SIG-M5 treated with dmso at 0.1 percent for 504 hours (cell line): Measurements from ENCODE around the gene JAG1.

ENCODE experiments used
- DNase-seq: peaks from one replicate; lab custom pipeline; 2025; ENCODE audit not compliant: unreplicated experiment; lab: John Stamatoyannopoulos, UW

The JAG1 gene

DNA sequence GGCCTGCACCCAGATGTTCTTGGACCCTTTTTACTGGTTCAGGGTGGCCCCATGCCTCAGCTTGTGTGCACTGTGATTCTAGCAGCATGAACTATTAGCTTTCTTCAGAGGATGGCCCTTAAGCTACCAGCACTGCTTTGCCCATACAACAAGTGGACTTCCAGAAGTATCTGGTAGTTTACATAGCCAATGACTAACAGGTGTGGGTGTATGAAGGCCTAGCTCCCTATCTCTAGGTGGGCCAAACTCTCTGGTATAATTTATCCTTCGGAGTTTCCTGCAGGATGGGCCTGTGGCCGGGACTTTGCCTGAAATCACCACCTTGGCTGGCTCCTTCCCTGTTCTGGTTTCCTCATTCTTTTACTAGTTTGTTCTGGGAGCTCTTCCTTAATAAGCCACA, 26.1 kb upstream of the JAG1 start:
- no peak for DNase-seq

DNA sequence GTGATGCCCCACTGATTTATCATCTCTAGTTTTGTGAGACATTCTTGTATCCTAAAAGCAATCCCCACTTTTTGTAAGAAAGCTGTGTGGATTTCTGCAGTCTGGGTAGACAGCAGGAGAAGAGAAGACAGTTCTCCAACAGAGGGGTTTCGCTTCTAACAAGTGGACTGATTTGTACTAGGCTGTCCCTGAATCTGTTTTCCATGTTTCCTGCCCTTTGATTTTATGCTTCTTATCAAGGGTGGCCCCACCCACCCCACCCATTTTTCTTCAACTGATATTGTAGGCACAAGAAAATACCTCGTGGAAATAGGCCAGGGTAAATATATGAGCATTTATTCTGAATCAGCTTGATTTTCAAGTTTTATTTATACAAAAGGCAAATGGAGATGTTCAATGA, 25.7 kb upstream of the JAG1 start:
- DNase-seq: no peak

DNA sequence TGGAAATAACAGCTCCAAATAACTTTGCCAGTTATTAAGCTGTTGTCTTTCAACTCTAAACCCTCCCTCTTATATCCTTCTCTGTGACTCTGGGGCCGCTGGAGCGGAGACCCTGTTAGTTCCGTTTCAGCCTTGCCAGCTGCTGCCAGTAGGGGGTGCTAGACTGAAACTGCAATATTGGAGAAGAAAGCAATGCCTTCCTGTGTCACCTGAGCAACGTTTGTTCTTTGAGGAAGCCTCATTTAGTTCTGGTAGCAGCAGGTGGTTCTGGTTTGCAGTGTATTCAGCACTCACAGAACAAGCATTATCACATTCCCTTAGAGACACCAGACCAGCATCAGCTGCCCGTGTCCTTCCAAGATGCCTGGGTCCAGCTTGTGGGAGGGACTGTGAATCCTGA, 22.9 kb upstream of the JAG1 start:
- DNase-seq: no peak

DNA sequence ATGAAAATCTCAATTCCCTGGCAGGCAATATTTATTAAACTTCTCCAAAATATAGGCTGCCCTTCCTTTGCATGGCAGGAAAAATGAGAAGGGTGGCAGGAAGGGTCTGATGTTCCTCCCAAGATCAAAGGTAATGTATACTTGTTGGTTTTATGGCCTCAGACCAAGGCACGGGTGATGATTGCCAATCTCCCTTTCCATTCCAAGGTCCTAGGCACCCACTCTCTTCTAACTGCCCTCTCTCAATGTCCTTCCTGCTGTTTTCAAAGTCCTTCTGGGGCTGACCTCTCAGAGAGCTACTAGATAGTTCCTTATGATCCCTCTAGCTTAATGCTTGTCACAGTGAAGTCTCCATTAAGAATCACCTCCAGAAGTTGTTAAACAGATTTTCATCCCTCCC, 15.6 kb upstream of the JAG1 start:
- DNase-seq: no peak

DNA sequence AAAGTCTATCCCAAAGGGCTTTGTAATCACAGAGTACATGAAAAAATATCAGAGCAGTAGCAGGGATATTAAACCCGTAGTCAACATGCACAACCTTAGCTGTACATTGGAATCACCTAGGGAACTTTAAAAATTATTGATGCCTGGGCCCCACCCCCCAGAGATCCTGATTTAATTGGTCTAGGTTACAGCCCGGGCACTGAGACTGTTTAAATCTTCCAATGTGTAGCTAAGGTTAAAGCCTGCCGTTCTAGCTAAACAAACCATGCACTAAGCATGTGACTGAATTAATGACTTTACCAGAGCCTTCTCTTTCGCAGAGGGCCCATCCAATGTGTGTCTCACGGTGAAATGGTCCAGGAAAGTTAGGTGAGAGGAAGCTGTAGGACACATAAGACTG, 14.1 kb upstream of the JAG1 start:
- DNase-seq: no peak

DNA sequence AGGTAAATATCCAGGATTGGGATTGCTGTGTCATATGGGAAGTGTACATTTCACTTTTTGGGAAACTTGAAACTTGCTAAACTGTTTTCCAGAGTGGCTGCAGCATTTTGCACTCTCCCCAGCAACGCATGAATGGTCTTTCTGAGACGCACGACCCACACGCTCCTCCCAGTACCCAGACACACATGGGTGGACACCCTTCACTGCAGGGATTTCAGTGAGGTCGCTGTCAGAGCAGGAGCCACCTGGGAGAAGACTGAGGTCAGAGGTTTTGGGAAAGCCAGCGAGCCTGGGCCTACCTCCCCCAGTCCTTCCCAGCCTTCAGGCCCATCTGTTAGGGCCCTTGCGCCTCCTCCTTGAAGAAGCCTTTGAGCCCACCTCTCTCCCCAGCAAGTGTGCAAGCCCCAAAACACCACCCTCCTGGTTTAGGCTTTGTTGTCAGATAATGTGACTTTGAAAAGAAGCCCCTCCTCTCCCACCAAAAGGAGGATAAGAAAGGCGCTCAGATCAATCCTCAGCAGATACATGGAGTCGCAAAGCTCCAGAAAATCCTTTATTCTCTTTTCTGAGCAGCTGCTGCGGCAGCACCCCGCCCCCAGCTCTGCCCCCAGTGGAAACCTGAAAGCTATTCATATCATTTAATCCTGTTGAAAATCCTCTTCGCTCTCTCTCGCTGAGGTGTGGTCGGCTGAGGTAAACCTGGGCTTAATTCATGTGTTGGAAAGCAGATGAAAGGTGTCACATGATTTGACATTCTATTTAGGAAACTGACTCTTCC, 12.7 kb upstream of the JAG1 start:
- DNase-seq: no peak

DNA sequence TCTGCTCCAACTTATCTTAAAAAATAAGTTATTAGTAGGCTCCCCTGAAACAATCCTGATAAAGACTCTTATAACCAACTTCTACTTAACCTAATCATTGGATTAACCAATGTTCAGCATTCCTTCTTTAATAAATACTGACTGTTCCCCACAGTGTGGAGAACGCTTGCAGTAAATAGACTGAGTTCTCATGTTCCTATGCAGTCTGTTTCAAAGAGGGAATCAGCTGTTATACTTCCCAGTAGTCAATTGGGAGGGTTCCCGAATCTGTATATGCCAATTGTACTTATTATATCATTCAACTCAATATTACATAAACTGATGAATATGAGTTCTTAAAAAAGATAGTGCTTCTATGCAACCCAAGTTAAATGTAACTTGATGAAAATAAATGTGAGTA, 9.7 kb upstream of the JAG1 start:
- no peak for DNase-seq

DNA sequence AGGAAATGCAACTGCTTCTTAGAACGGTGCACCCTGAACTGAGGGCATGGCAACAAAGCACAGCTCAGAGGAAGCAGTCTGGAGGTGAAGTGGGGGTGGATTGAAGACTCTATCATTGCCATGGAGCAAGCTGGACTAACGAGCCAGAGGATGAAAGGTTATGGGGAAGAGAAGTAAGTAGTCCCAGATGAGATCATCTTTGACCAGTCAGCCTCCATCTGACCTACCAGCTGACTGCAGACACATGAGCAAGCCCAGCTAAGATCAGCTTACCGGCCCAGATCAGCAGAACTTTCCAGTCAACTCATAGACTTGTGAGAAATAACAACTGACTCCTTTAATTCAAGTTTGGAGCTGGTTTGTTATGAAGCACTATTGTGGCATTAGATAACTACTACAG, 9.1 kb upstream of the JAG1 start:
- DNase-seq: no peak

DNA sequence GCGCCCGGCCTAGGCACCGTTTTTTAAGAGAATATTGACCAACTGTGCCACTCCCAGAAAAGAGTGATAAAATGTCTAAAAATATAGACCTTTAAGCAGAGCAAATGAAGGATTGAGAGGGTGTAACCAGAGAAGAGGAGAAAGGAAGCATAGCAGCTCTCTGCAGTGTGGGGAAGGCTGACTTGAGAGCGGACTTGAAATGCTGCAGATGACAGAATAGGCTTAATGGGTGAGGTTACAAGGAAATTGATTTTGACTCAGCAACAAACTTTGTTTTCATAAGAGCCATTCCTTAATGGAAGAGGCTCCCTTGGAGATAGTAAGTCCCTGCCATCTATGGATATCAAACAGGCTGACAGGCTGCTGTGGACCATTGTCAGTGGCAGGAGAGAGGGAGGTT, 7.7 kb upstream of the JAG1 start:
- DNase-seq: no peak

DNA sequence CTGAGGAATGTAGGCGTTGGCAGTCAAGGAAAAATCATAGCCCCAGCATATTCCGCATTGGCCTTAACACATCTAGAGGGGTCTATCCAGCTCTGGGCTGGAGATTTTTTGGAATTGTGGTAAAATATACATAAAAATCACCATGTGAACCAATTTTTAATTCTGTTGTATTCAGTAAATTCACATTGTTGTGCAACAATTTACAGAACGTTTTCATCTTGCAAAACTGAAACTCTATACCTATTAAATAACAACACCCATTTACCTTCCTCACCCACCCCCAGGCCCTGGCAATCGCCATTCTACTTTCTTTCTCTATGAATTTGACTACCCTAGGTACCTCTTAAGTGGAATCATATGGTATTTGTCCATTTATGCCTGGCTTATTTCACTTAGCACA, 6.8 kb upstream of the JAG1 start:
- no peak for DNase-seq

DNA sequence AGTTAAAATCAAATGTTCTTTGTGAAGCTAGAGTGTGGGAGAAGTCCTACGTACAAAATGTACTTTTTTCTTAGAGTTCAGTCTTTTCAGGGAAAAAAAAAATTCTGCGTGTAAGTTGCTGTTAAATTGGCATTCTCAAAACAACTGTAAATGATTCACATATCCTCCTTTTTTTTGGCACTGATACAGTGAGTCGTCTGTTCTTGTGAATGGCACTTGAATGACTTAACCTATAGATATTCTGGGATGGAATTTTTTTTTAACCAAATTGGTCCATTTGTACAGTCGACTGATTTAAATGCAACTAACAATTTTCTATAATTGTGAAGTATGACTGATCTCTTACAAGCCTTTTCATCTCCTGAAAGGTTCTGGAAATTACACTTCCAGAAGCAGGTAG, 5.5 kb upstream of the JAG1 start:
- no peak for DNase-seq

DNA sequence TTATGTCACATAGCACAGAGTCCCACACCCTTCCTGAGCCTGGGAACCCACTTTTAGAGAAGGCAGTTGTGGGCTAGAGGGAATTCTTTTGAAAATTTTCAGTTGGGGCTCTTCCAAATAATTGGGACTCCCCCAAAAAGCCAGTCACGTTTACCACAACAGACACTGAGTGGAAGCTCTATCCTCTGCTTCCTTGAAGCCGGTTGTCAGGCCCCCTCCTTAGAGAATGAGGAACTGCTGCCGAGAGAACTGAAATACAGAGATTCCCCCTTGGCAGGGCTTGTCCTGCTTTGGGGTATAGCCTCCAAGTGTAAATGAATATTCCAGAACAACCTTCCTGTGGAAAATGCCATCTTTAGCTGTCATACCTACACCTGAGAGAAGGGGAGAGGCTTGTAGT, 2.7 kb upstream of the JAG1 start:
- DNase-seq: no peak

DNA sequence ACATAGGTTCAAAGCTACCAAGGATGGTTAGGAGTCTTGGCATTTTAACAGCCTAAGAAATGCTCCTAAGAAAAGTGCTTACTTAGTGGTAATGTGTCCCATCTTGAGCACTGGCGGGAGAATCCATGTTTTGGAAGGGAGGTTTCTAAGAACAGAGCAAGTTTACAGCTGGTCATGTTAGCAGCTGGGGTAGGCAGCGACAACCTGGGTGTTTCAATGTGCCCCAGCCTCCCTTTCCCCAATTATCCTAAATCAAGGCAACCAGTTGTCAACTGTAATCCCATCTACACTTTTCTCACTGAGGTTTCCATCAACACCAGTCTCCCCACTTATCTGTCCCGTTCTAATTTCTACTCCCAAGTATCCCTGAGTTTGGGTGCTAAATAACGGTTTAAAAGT, 1.6 kb upstream of the JAG1 start:
- no peak for DNase-seq

DNA sequence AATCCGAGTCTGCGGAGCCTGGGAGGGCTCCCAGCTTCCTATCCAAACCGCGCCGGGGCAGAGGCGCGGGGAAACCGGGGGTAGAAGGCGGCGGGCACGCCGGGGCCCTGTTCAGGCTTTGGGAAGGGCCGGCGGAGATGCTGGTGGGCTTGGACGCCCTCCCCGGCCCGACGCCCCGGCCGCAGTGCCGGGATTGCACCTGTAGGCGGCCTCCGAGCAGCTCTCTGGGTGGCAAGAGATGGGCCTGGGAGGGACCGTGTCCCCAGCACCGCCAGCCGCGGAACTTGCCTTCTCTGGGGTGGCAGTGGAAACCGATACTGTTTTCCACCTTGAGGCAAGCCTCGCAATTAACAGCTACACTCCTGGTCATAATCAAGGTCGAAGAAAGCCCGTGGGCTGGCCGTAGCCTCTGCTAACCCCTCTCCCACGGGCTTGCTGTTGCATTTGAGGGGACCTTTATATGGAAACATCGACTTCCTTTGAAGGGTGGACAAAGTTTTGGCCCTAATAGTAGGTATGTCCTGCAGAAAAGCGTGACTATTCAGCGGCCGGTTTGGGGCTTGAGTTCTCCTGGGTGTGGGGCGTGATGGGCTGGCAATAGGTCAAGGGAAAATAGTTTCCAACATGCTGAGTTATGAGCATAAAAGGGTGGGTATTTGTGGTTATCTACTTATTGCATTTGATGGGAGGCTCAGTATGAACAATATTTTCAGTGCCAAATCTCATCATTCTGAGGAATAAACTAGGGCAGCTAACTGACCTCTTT, 1.1 kb upstream of the JAG1 start:
- peak; percentile 56 for DNase-seq

DNA sequence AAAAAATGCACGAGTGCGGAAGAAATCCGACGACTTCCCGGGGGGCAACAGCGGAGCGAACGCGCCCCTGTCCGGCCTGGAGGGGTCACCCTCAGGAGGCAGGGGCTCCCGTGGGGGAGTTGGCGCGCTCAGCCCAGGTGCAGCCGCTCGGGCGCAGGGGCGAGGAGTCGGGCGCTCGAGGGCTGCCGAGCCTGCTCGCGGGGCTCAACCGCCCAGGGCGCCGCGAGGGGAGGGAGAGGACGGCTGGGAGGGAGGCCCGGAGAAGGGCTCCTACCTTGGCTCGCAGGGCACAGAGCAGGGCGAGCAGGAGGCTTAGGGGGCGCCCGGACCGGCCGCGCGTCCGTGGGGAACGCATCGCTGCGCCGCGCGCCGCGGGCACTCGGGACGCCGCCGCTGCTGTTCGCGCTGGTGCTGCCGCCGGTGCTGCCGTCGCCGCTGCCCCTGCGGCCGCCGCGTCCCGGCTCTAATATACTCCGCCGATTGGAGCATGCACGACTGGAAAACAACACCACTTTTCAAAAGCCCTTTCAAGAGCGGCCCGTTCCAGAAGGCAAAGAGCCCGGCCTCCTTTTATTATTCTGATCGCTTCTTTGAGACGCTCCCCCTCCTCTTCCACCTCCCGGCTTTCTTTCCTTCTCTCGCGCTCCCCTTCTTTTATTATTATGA, 490 bp downstream of the JAG1 start:
- DNase-seq: peak; percentile 70

DNA sequence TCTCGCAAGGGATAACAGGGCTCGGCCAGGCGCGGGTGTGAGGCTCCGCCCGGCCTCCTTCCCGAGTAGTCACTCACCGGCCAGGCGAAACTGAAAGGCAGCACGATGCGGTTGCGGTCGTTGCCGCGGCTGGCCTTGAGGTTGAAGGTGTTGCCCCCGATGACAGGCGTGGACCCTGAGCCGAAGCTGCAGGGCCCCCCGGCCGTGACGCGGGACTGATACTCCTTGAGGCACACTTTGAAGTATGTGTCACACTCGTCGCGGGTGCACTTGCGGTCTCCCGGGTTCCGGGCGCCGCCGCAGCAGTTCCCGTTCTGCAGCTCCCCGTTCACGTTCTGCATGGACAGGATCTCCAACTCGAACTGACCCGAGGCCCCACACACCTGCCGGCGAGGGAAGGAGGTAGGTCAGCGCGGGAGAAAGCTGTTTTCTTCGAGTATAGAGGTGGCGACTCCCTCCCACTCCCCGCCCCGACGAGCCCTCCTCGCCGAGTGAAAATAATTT, 1.1 kb downstream of the JAG1 start:
- DNase-seq: peak; percentile 50

DNA sequence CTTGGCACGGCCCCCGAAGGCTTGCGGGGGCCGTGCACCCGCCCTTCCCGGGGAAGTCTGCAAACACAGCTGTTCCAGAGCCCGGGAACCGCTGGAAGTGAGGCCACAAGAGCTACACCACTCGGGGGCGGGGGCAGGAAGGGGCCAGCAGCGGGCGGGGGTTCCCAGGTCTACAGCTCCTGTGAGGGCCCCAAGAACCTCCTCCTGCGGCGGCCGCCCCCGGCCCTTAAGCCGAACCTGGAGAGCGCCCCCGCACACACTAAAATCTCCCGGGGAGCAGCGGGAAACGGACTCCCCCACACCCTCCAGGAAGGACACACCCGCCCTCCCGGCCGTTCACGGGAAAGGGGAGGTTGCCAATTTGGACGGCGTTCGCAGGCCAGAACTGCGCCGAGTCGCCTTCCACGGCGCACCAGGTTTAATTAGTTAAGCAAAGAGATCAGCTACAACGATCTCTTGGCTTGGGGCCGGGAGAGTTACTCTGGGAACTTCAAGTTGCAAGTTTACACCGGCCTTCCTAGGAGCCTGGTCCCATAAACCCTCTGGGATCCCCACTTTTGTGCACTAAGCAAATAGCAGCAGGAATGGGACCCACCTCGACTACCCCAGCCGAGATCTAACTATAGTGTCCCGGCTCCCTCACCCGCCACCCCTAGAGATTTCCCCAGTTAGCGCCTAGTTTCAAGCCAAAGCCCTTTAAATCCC, 1.7 kb downstream of the JAG1 start:
- peak; percentile 40 for DNase-seq

DNA sequence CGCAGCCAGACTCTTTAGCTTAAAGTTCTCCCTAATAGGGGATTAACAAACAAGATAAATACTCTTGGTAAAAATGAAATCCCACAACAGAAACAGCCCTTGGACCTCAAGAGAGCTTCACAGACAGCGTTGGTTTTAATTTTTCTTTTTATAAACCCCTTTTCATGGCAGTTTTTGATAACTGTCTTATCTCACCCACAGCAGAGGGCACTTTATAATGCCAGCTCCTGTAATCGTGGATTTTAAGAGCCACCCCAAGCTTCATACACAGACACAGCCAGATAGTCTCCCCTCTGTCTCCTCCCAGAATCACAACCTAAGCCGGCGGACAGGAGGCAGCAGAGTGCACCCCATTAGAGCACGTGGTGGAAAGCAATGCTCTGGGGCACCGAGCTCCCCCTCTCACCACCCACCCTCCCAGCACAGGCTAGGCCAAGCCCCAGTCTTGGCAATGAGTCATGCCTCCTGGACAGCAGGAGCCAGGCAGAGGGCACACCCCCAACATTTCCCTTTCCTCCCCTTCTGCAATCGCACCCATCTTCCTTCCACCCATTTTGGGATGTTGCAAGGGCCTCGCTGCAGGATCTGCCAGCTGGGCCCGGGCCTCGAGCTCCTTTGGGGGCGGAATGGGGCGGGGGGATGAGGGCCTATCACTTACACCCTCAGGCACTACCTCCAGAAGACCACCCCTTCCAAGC, 2.4 kb downstream of the JAG1 start:
- DNase-seq: peak; percentile 93

DNA sequence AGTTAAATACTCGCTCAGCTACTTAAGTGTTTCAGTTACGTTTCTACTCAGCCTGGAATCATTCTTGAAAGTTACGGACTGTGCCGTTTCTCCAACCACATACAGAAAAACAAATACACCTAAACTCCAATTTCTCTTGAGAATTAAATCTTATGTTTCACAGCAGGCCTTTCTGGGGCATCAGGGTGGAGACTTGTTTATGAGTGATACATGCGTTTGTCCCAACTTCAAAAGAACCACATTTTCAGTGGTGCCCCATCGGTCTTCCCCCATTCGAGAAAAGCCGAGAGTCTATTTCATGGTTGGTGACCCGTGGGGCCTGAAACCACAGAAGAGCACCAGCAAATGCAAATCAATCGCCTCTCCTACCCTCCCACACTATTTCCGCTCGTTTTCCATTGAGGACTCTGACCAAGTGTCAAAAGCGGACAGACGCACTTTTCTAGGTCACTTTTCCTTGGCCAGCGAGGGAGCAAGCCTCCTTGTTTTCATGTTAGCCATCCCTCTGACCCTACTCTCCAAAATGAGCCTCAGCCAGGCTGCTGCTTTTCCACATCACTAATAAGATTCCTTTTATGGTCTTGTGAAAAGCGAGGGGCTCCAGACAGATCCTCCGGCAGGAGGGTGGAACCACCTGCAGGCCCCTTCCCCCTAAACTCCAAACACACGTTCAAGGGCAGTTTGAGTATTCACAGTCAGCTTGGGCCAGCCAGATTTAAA, 3.1 kb downstream of the JAG1 start:
- DNase-seq: no peak

DNA sequence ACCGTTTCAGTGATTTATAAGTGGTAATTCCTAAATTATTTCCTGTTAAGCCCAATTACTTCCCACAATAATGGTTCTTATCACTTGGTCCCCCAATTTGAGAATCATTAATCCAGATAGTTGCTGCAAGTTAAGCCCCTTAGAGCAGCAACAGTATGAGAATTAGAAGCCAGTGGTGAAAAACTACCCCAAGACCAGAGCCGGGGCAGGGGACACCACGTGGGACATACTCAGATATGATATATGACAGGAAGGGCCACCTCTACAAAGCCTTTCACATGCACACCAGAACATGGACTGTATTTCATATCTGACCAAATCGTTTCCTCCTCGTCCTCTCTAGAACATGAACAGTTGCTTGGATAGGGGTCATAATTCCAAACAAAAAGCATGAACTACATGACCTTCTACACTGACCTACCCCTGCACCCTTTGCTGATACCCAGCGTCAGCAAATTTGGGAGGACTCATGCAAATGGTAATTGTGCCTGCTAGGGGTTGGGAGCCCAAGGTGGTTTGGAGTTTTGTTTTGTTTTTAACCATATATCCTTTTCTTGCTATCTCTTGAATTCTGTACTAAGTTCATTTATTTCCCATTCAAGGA, 3.9 kb downstream of the JAG1 start:
- no peak for DNase-seq
